Gastrocnemius medialis (tissue), 4 donors: ENCODE measurements around the gene FYB2. TPM values are rescaled to one million over a fixed set of nuclear protein-coding genes. Genes with fewer than 3 reads are reported as not detected.

Source experiments
- ATAC-seq, 2 donors: fragments of 150-250 bp; one replicate each; pipeline ENCODE4 v1.9.1; 2016
- DNase-seq, 2 donors: peaks; one replicate each; pipeline ENCODE4 v3.0.0-alpha.2; 2019
- H3K27ac ChIP-seq, 4 donors: fragments of 200-600 bp; sonication (generic); 1 replicate in 1 of 4; 2 replicates in 3 of 4; pipeline ENCODE4 v1.5.1; 2016 to 2018; ENCODE audit warnings: mild to moderate bottlenecking in 2 of 4, moderate library complexity in 1 of 4
- H3K27me3 ChIP-seq, 3 donors: fragments of 200-600 bp; sonication (generic) in 2 of 3; 1 replicate in 1 of 3; 2 replicates in 2 of 3; pipeline versions ENCODE4 v1.5.1 to v1.6.0; 2016 to 2019; ENCODE audit warnings: mild to moderate bottlenecking in 1 of 3, moderate library complexity in 1 of 3
- H3K36me3 ChIP-seq, 2 donors: fragments of 200-600 bp; sonication (generic) in 1 of 2; one replicate each; pipeline ENCODE4 v1.5.1; 2017 to 2018
- H3K4me1 ChIP-seq, 2 donors: fragments of 200-600 bp; sonication (generic) in 1 of 2; one replicate each; pipeline ENCODE4 v1.5.1; 2016 to 2017; ENCODE audit warnings: mild to moderate bottlenecking in 2 of 2
- H3K4me3 ChIP-seq, 4 donors: fragments of 200-600 bp; sonication (generic) in 3 of 4; 1 replicate in 1 of 4; 2 replicates in 3 of 4; pipeline ENCODE4 v1.5.1; 2016 to 2019; ENCODE audit warnings: mild to moderate bottlenecking in 2 of 4
- H3K9me3 ChIP-seq, 3 donors: fragments of 200-600 bp; sonication (generic) in 2 of 3; 1 replicate in 1 of 3; 2 replicates in 2 of 3; pipeline ENCODE4 v1.5.1; 2016 to 2019
- POLR2A ChIP-seq, 2 donors: fragments of 450-650 bp; IDR thresholded peaks; one replicate each; pipeline ENCODE4 v1.6.1; 2017; ENCODE audit warnings: antibody characterized with exemption in 2 of 2, mild to moderate bottlenecking in 2 of 2, moderate library complexity in 2 of 2
- in situ Hi-C, 4 donors: fragments of 200-750 bp; cut with MboI; loops; one replicate each; pipeline versions ENCODE4 v1.15.0 to v1.8.0; 2017; ENCODE audit warnings: low sequenced_read_pairs in 4 of 4
- intact Hi-C: fragments of 100-400 bp; cut with DNase I; formaldehyde crosslinking; loops from one replicate; pipeline ENCODE4 v1.15.1; 2023; ENCODE audit warnings: low total_unique reads
- total RNA-seq, 4 donors: library from RNA; depleted of rRNA; stranded (reverse); fragments of >200 nt; gene quantifications; one replicate each; pipeline versions ENCODE4 v1.1.0 to v1.2.3, GENCODE V29; 2016
- TF ChIP-seq, protein P1 (sequence below), 5 experiments: fragments of 450-650 bp in 3 of 5; fragments of 200-600 bp in 2 of 5; sonication (generic) in 2 of 5; IDR thresholded peaks in 4 of 5; conservative IDR thresholded peaks in 1 of 5; 1 replicate in 4 of 5; 2 replicates in 1 of 5; pipeline ENCODE4 v1.5.1; 2016 to 2019; ENCODE audit warnings: antibody characterized with exemption in 5 of 5, mild to moderate bottlenecking in 3 of 5, moderate library complexity in 3 of 5

FYB2 gene
- total RNA-seq, 4 donors from 2014 or later: 1.0 to 14.2 (median 1.7) TPM

DNA sequence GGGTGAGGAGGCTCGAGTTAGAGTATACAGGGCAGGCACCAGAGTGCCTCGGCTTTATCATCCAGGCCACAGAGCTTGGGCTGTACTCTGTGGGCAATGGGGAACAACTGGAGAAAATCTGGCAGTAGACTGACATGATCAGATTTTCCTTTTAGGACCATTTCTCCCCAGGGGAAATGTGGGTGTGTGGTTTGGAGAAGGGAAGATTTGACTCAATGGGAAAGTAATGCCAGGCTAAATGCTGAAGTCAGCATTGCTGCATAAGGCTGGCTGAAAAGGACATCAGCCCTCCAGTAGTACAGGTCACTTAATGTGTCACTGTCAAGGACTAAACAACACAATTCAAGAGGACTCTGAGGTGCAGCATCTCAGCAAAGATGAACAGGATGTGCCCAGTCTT lies 5.0 kb downstream of the FYB2 start:
- no peak for DNase-seq
- ATAC-seq: no peak
- Histone ChIP-seq H3K4me3 (no peak overlapping the region), H3K27ac (no peak overlapping the region), H3K4me1 (peaks cover 35 to 55% of the 10 kb centered on the region in 2 donors), H3K9me3 (no peaks in the 10 kb centered on the region), H3K36me3 (no peaks in the 10 kb centered on the region), H3K27me3 (no peaks in the 10 kb centered on the region)
- intact Hi-C loops (loop anchor here (10.0 kb wide), 2 partner anchors 459 to 1529 kb away; no protein-coding TSS in a partner anchor), in situ Hi-C loops (no loop called here)
- TF ChIP-seq POLR2A (IDR thresholded peaks at IDR 0.05): no peak
- TF ChIP-seq, protein P1, sequence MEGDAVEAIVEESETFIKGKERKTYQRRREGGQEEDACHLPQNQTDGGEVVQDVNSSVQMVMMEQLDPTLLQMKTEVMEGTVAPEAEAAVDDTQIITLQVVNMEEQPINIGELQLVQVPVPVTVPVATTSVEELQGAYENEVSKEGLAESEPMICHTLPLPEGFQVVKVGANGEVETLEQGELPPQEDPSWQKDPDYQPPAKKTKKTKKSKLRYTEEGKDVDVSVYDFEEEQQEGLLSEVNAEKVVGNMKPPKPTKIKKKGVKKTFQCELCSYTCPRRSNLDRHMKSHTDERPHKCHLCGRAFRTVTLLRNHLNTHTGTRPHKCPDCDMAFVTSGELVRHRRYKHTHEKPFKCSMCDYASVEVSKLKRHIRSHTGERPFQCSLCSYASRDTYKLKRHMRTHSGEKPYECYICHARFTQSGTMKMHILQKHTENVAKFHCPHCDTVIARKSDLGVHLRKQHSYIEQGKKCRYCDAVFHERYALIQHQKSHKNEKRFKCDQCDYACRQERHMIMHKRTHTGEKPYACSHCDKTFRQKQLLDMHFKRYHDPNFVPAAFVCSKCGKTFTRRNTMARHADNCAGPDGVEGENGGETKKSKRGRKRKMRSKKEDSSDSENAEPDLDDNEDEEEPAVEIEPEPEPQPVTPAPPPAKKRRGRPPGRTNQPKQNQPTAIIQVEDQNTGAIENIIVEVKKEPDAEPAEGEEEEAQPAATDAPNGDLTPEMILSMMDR (IDR thresholded peaks at IDR 0.05 in 4 of 5, conservative IDR thresholded peaks at IDR 0.05 in 1 of 5): no peak

DNA sequence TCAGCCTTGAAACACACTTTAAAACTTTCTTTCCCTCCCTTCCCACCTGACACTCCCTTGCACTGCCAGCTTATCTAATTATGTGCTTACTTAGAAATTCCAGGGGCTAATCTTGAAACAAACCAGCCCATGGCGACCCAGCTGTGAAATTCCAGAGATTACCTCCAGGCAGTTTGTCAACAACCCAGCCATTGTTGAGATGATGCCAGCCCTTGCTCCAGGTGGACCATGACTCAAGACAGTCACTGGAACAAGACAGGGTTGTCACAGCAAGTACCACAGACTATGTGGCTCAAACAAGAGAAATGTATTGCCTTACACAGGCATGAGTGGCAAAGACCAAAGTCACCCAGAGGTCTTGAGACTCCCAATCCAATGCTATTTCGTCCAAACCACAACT lies 7.9 kb downstream of the FYB2 start:
- H3K36me3 ChIP-seq: no peaks in the 10 kb centered on the region
- in situ Hi-C loops (no loop called here), intact Hi-C loops (loop anchor here (10.0 kb wide), 2 partner anchors 457 to 1527 kb away; no protein-coding TSS in a partner anchor)
- DNase-seq (peak; percentile 59 to 60), ATAC-seq (peak; percentile 91 to 92)
- H3K27ac ChIP-seq: peak overlapping the region; percentile 24 to 44 (median 34)
- no peak overlapping the region for H3K4me3 ChIP-seq
- no peaks in the 10 kb centered on the region for H3K9me3 ChIP-seq
- TF ChIP-seq POLR2A (IDR thresholded peaks at IDR 0.05): no peak
- TF ChIP-seq, protein P1 (IDR thresholded peaks at IDR 0.05 in 4 of 5, conservative IDR thresholded peaks at IDR 0.05 in 1 of 5): no peak
- peaks cover 29 to 42% of the 10 kb centered on the region in 2 donors for H3K4me1 ChIP-seq
- no peaks in the 10 kb centered on the region for H3K27me3 ChIP-seq

DNA sequence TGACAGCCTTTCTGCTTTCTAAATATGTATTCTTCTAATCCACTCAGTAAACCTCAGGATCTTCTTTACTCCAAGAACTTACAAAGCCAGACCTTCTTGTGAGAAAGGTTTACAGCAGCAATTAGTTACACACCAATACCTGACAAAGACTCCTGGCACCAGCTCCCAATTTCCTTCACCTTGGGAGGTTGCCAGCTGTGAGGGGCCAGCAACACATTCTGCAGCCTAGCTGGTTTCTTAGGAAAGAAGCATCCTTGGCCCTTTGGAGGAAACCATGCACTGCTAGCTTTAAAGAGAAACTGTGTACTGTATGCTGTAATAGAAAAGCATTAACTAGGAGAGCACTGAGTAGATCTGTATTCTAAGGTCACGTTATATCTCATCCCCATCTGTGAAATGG lies 10.8 kb downstream of the FYB2 start:
- no peak for TF ChIP-seq POLR2A (IDR thresholded peaks at IDR 0.05)
- TF ChIP-seq, protein P1 (IDR thresholded peaks at IDR 0.05 in 4 of 5, conservative IDR thresholded peaks at IDR 0.05 in 1 of 5): no peak
- intact Hi-C loops: no loop called here

DNA sequence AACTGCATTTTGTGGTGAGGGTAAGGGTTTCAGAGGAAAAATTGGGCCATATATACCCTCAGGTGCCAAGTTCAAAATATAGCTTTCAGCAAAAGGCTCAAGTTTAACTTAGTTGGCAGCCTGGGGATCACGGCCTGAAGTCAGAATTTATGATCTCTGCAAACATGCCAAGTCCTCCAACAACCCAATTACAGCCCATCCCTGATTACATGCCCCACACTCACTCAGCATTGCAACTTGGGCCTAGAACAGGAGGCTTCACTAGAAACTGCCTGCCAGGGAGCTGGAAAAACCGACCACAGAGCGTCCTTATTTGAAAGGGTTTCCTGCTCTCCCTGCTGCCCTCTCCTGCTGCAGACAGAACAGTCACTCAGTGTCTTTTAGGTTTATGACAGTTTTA lies 12.4 kb downstream of the FYB2 start:
- H3K9me3 ChIP-seq: no peaks in the 10 kb centered on the region
- DNase-seq: no peak
- H3K4me1 ChIP-seq: peaks cover 22 to 28% of the 10 kb centered on the region in 2 donors
- ATAC-seq: peak; percentile 18 to 24
- intact Hi-C loops: no loop called here
- in situ Hi-C loops: no loop called here
- no peaks in the 10 kb centered on the region for H3K27me3 ChIP-seq
- no peak overlapping the region for H3K4me3 ChIP-seq
- peak overlapping the region; percentile 25 to 55 (median 32) for H3K27ac ChIP-seq
- TF ChIP-seq, protein P1 (IDR thresholded peaks at IDR 0.05 in 4 of 5, conservative IDR thresholded peaks at IDR 0.05 in 1 of 5): no peak
- TF ChIP-seq POLR2A (IDR thresholded peaks at IDR 0.05): no peak
- no peaks in the 10 kb centered on the region for H3K36me3 ChIP-seq

More for the DNA sequence above, 10.8 kb downstream of the FYB2 start:
- Histone ChIP-seq H3K27me3 (no peaks in the 10 kb centered on the region), H3K4me3 (no peak overlapping the region), H3K4me1 (peaks cover 31 to 42% of the 10 kb centered on the region in 2 donors), H3K9me3 (no peaks in the 10 kb centered on the region), H3K27ac (no peak overlapping the region), H3K36me3 (no peaks in the 10 kb centered on the region)
- DNase-seq (no peak), ATAC-seq (no peak)
- in situ Hi-C loops: no loop called here
